Liver (tissue), 3 donors: ENCODE measurements around the gene OIT3.

ENCODE experiments used
- CTCF ChIP-seq: fragments of 150-350 bp; IDR thresholded peaks from 2 replicates; pipeline ENCODE4 v1.5.1; 2017; ENCODE audit warnings: improper control_type of control experiment, low read depth, low read length; ENCODE audit not compliant: missing input control
- JUND ChIP-seq, 2 donors: IDR thresholded peaks; 2 replicates each; pipeline ENCODE4 v1.6.1; 2016; ENCODE audit warnings: antibody characterized with exemption in 2 of 2
- RAD21 ChIP-seq, 2 donors: IDR thresholded peaks; 2 replicates each; pipeline ENCODE4 v1.6.1; 2016; ENCODE audit warnings: antibody characterized with exemption in 2 of 2, mild to moderate bottlenecking in 2 of 2
- REST ChIP-seq: IDR thresholded peaks from 2 replicates; pipeline ENCODE4 v1.6.1; 2016; ENCODE audit warnings: antibody characterized with exemption, mild to moderate bottlenecking
- SP1 ChIP-seq: IDR thresholded peaks from 2 replicates; pipeline ENCODE4 v1.6.1; 2018; ENCODE audit warnings: antibody characterized with exemption, mild to moderate bottlenecking
- TAF1 ChIP-seq: conservative IDR thresholded peaks from 2 replicates; pipeline ENCODE4 v1.6.1; 2016; ENCODE audit warnings: antibody characterized with exemption, mild to moderate bottlenecking
- YY1 ChIP-seq: IDR thresholded peaks from 2 replicates; pipeline ENCODE4 v1.6.1; 2016; ENCODE audit warnings: antibody characterized with exemption, mild to moderate bottlenecking
- donor health status: healthy.
- donor health status: healthy.

- no peak for TF ChIP-seq CTCF
- TF ChIP-seq TAF1, result no peak
- no peak for TF ChIP-seq JUND (IDR thresholded peaks at IDR 0.05)
- no peak for TF ChIP-seq REST
- TF ChIP-seq RAD21 (IDR thresholded peaks at IDR 0.05), result peak in 1 of 2 donors; percentile 34
- TF ChIP-seq SP1, result peak; percentile 8
- no peak for TF ChIP-seq YY1
Measured at GRCh38 chr10:72927485-72927884, 33.9 kb downstream of the OIT3 start.
